T-helper 1 cell (primary cell): ENCODE measurements around the gene EXOC6B.

Experiments used
- DNase-seq, 5 donors: peaks; one replicate each; pipeline ENCODE4 v3.0.0-alpha.2; 2012 to 2020

Gene EXOC6B

DNA sequence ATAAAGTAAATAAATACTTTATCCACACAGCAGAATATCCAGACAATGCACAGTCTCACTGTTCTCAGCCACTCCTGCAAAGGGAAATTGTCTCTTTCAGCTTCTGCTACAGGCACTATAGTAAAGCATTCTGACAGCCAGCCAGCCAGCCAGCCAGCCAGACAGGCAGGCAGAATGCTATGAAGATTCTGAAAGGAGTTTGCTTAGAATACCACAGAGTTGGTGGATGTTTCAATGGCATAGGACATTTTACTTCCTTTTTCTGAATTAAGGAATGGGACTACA, 562.1 kb downstream of the EXOC6B start:
- DNase-seq, result no peak

DNA sequence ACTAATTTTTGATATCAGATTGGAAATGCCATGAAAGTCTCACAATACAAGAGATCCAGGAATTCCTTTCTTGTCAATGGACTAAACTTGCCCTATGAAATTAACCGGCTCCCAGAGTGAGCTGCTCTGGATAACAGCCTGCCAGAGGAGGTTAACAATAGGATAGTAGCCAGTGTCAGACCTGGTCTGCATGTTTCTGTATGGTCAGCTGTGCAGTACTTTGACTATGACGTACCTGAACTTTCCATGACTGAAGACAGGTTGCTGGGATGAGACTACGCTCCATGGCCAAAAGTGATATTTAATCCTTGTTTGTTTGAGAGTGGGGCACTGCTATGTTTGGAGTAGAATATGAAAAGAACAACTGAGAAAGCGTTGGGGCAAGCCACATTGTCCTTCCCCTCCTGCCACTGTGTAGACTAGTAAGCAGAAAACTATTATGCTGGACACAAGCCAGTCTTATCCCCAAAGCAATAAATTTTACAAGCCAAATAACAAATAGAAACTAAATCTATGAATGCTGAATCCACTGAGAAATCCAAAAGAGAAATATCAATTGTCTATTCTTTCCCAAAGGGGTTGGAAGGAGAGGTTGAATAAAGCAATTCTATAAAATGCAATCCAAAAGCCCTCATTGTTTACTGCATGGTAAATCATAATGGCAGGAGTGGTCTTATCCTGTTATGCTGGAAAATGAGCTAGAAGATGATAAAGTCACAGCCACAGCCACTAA, 562.6 kb downstream of the EXOC6B start:
- no peak for DNase-seq

GRCh38 chr2:72261076-72261475, 564.8 kb downstream of the EXOC6B start:
- no peak for DNase-seq

DNA sequence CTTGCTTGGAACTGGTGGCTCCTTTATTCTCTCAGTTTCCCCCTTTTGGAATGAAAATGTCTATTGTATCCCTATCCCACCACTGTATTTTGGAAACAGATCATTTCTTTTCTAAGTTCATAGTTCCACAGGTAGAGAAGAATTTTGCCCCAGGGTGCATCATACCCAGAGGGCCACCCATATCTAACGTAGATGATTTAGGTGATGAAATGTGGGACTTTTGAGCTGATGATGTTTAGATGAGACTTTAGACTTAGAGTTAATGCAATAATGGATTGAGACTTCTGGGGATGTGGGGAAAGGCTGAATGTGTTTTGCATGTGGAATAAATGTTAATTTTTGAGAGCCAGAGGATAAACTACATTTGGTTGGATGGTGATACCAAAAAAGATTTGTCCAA, 570.3 kb downstream of the EXOC6B start:
- DNase-seq, result no peak

DNA sequence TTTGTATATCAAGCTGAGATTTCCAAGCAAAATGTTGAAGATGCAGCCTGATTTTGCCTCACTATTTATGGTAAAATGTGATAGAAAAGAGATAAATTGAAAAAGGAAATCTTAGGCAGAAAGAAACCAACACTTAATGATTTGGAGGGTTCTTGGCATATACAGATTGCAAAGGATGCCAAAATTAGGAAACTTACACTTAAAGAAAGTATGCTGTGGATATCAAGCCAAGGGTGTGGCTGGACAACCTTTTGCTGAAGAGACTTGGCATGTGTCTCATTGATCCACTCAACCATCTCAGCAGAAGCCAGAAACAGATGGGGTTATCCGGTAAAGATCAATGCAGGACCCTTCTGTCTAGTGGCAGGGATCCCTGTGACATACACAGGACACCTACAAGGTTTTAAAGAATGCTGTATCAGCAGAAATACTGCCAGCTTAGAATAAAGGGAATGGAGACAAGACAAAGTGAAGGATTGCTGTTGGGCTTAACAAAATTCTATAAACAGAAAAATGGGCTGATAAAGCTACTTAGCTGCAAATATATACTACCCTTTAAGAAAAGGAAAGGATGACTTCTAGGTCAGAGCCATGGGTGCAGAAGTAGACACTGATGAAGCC, 570.9 kb downstream of the EXOC6B start:
- DNase-seq, result no peak

GRCh38 chr2:72238311-72238710, 587.5 kb downstream of the EXOC6B start:
- no peak for DNase-seq

GRCh38 chr2:72237549-72237948, 588.3 kb downstream of the EXOC6B start:
- DNase-seq, result no peak

DNA sequence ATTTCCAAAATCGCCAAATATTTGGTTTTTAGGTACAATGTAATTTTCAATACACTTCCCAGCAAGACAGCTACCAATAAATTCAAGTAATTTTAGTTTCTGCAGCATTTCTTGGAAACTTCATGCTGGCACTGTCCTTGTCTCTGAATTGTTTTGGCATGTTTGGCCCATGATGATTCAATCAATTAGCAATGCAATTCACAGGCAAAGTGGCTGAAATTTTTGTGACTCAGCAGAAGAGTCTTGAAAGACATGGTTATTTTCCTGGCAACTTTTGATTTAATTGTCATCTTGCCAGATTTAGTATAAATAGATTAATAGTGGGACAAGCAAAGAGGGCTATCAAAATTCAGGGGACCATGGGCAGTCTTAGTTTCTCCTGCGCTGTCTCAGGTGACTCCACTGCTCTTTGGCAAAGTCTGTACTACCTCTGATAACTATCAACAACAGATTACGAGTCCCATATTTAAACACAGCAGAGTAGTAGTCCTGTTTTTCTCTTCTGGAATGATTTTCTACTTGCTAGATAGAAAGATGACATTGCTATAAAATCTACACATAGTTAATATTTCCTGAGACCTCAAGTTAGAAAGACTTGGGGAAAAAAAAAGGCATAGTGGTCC, 589.3 kb downstream of the EXOC6B start:
- DNase-seq, result no peak

DNA sequence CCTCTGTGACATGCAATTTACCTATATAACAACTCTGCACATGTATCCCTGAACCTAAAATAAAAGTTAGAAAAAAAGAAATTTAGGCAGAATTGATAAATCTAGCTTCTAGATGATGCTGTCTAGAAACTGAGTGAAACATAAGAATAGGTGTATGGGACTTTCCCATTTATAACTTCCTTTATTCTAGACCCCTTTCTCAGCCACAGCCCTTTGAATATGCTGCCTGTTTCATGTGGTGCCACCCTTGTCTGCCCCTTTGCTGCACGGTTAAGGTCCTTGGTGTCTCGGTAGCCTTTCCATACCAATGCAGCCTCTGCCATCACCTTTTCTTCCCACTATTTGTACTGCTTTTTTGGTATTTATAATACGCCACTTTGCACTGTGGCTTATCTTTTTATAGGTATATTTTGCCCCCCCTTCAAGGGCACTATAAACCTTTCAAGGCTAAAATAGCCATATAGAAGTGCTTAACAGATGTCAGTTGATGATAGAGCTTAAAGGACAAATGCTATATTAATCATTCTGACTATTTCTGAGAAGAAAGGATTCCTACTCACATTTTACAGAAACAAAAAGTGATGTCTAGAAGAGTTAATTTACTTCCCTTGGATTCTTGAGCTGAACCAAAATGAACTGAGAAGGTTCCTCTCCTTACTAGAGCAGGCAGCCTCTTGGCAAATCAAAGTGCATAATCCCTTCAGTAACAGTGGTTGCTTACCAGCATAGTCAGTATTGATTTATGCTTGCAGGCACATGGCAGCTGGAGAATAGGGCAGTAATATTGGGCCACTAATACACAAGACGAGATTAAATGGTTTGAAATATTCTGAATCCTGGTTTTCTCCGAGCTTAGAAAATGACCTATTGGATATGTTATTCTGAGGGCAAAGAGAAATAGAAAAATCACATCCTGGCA, 590.1 kb downstream of the EXOC6B start:
- DNase-seq, result no peak

GRCh38 chr2:72233211-72233610, 592.6 kb downstream of the EXOC6B start:
- no peak for DNase-seq

GRCh38 chr2:72222829-72223564, 602.8 kb downstream of the EXOC6B start:
- no peak for DNase-seq

GRCh38 chr2:72220170-72220569, 605.7 kb downstream of the EXOC6B start:
- no peak for DNase-seq

DNA sequence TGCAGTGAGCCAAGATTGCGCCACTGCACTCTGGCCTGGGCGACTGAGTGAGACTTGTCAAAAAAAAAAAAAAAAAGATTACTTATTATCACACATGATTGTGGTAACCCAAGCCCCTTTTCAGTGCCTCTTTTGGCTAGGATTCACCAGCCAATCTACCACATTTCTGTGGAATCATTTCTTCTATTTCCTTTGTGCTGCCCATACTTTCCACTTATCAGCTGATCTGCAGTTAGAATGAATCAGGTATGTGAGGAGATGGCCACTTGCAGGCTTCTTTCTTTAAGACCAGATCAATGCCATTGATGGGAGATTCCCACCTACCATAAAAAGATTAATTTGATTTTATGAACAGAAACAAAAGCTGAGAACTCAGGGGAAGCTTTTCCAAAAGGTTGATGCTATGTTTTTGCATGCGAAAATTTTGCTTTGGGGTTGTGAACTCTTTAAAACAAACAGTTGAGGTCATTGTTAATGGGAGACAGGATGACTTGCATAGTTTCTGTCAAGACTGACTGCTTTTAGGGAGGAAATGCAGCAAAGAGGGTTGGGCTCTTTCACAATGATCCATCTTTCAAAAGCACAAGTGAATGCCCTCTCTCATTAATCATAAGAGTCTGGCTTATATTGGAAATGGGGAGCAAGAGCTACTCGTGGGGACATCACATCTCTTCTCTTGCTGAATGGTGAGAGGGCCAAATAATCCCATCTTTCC, 611.2 kb downstream of the EXOC6B start:
- no peak for DNase-seq

DNA sequence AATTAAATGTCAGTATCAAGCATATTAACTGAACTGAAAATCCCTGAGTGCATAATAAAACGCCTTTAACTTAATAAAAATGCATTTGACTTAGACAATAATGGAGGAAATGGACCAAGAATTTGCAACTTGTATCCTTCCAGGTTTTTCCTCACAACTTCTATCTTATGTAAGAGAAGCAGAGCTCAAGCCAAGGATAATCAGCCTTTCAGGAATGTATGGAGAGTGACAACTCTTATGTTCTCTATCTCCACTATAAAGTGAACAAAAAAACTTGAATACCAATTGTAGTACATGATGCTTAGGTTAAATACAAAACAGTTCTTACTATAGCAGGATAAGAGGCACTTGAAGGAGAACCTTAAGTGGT, 613.4 kb downstream of the EXOC6B start:
- DNase-seq, result no peak

DNA sequence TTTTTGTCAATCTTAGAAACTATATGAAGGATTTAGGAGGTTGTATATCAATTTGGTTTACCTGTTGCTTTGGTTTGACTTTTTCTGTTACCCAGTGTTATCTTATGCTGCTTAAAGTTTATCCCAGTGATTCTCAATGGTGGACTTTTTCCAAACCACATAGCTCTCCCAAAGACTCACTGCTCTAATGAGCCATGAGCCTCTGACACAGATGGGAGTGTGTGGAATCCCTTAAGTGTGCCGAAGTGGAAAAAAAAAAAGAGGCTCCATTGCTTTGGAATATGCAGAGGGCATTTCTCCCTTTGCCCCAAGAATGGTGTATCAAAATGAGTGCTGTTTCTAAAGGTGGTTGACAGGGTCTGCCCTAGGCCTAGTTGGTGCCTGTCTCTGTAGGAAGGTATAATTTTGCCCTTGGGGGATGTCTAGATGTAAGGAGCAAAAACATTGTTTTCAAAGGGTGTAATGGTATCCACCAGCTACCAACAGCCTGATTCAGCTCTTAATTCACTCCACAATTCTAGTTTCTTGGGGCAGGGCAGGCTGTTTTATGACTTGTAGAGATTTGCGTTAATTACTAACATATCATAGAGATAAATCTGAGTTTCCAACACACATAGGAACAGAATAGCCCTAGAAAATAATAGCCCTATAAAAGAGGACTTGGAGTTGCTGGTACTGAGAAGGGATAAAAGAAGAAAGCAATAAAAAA, 613.9 kb downstream of the EXOC6B start:
- DNase-seq, result no peak

GRCh38 chr2:72211350-72211749, 614.5 kb downstream of the EXOC6B start:
- DNase-seq, result no peak

DNA sequence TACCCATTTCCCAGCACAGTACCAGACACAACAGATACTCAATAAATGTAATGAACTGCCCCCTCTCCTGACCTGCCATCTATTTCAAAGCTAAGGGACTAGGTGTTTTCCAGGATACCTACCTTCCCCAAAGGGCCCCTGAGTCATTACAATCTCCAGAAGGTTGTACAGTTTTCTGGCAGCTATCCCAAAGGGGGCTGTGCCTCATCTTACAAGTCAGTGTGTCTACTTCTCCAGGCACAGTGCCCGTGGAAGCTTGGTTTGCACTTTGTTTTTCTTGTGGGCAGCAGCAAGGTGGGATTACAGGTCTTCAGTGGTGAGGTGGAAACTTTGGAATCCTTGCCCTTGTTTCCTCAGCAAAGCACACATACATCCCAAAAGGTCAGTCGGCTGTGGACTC, 615.4 kb downstream of the EXOC6B start:
- no peak for DNase-seq

- DNase-seq, result no peak
Measured at GRCh38 chr2:72208225-72208624, 617.6 kb downstream of the EXOC6B start.

DNA sequence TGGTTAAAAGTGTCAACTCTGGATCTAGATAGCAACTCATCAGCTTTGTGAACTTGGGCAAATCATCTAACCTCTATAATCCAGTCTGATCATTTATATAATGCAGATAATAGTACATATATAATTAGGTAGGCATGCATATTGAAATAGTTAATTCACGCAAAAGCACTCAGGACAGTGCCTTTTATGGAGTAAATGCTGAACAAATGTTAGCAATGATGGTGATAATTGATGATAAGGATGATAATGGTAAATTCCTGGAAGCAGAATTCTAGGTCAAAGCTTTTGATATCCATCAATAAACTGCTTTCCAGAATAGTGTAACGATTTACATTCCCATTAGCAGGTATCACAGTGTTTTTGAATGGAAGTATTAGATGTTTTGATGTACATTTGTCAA, 618.5 kb downstream of the EXOC6B start:
- DNase-seq, result no peak

GRCh38 chr2:72205504-72205881, 620.3 kb downstream of the EXOC6B start:
- no peak for DNase-seq

GRCh38 chr2:72204786-72205503, 620.9 kb downstream of the EXOC6B start:
- DNase-seq, result no peak
